ENCODE measurements around the gene RAB28.

Gene RAB28

DNA sequence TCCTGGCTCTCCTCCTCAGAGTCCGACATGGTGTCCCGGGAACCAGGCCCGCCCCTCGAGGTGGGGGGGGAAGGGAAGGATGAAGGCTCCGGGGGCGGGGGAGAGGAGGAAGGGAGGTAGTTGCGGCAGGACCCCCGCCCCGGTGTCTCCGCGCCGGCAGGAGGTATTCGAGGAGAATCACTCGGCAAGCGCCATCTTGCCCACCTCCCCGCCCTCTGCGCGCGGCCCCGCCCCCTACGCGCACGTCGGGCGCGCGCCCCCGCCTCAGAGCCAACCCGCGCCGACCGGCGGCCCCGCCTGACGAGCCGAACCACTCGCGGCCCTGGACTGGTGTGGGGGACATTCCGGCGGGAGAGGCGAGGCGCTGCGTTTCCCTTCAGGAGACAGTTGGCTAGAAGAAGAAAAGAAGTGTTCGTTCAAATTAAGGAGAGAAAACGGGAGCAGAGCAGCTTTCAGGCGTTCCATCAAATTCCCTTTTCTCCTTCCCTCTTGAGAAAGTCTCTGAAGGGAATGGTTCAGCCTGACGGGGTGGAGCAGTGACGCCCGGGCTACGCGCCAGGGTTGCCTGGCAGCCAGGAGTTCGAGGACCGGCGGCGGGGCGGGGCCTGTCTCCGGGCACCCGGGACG lies at the start of gene RAB28:
Gene RAB28 (minus strand): TSS at position 219 of the 627 bp plus-strand sequence.
- peak; percentile 89 for DNase-seq

DNA sequence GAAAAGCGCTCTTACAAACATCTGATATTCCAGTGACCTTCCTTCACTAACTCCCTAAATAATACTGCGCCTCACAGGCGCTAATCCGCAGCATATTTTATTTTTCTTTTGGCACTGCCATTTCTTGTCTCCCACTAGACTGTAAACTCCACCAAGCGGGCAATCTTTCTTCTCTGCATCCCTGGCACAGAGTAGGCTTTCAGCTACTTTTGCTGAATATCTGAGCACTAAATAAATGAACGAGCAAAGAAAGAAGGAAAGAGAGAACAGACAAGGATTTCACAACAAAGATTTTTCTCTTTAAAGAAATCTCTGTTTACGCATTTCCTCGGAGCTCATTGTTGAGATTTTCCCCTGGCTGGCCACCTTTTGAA lies 47.5 kb upstream of the RAB28 start:
- DNase-seq, result no peak

DNA sequence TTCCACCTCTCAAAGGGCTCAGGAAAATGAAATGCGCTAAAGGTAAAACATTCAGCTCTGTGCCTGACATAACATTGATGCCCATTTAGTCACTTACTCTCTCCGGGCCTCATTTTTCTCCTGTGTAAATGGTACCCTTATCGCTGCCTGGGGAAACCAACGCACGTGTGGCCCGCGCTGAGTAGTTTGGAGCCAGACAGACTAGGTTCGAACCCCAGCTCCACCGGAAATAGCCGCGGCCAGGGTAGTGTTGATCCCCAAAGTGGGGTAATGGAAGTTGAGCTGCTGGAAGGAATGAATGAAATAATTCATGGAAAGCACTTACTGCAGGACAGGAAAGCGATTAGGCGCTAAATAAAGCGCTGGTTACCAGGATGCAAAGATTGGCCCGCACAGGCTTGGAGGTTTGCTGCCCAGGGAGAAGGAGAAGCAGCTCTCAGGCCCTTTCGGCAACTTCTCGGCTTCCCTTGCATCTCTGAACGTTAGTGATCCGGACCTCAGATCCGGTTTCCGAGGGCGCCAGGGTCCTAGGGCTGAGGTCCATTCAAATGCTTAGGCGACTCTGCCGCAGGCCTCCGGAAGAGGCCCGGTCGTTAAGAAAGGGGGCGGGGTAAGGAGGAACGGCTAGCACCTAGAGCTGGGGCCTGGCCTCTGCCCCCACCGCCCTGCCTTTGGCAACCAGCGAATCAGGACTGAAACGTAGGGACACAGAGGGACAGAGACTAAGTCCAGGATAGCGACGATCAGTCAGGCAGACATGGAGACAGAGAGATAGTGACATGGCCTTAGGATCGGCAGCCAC lies 46.9 kb upstream of the RAB28 start:
- DNase-seq, result no peak

DNA sequence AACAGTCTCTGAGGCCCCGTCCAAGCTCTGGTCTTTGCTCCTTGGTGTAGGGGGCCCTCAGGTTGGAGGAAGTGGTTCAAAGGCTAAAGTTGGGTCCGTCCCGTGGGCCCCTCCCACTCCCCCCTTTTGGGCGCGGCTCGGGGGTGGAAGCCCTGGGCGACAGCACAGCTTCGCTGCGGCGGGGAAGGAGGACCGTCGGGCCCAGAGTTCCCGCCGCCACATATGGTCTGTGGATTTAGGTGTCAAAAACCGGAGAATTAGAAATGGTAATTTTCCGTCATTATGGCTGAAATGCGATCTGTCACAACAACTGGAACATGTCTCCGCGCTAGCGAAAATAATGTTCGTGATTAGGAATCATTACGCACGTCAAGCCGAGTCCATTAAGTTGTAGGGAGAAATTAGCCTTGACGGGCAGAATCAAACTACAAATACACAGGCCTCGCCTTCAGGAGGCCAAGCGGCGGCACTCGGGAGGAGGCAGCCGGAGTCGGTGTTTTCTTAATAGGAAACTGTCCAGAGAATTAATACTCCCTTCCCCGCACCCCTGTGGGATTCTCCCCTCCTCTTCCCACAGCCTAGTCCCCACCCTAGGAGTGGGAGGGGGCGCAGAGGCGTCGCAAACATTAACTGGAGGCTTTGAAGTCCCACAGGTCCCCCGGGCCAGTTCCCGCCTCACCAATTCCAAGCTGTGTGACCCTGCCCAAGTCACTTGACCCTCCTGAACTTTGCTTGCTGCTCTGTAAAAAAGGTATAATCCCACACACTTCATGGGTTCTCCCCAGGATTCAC lies 45.2 kb upstream of the RAB28 start:
- DNase-seq, result no peak

DNA sequence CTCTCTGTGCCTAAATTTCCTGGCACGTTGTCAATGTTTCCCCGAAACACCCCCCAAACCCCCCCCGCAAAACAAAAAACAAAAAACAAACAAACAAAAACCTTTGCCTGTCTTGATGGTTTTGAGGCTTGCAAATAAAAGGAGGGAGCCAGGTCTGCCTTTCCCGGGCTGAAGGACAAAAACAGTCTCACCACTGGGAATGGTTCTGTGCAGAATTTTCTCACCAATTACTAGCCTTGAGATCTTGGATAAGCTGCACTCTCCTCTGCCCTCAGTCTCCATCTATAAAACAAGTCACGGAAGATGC lies 44.6 kb upstream of the RAB28 start:
- no peak for DNase-seq

DNA sequence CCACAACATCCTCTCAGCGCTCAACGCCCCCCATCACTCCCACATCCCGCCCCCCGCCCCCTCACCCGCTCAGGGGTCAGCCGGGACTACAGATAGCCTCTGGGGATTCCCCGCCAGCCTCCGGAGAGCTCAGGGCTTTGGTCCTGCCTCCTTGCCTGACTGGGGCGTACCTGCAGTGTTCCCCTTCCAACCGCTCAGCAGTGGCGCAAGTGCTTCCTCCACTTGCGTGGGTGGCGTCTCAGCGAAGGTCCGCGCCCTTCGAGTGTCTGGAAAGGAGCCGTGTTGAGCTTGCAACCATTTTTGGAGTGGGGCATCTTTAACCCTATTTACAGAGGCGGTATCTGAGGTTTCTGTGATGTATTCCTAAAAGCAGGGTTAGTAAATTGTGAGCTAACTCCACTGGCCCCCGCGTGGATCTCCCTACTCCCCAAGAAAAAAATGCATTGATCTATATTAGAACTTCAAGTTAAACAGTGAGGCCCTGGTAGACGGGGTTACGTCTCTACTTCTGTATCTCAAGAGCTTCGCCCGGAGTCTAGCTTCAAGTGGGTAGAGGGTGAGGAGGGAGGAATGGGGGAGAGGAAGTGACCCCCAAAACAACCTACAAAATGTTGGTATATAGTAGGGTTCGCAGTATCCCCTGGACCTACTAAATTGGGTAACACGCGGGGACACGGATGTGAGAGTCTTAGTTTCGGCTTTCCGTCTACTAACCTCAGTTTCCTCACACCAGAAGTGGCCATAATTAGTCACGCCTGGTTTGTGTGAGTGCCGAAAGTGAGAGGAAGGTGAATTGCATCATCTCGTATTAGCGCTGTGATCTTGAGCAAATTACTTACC lies 44.1 kb upstream of the RAB28 start:
- DNase-seq, result no peak

DNA sequence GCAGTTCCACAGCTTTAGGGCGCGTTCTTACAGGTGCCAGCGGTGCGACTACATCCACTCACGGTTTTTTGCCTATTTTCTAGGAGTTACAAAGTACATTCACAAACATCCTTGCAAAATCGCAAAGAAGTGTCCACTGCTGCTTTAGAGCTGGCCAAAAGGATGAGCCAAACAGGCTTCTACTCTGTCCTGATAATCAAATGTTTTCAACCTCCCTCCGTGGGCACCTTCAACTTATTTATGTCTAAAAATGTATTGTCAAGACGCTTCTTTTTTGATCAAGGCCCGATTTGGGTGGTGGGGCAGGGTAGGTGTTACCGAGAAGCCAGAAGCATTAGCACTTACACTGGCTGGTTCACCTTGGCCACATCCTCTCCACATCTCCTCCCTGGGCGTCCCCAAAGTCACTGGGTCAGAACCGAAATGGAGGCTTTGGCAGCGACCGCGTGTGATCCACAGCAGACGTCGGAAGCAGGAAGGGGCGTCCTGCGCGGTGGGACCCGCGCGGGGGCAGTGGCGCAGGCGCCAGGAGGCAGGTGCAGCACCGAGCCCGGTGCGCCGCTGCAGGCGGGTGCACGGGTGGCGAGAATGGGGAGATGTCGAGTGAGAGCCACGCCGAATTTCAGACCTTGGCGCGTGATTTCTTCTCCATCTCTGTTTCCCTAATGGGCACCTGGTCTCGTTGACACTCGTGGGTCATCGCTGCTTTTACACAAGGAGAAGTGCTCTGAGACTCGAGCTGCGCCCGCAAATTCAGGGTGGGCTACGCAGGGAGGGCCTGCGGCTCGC lies 43.2 kb upstream of the RAB28 start:
- no peak for DNase-seq

DNA sequence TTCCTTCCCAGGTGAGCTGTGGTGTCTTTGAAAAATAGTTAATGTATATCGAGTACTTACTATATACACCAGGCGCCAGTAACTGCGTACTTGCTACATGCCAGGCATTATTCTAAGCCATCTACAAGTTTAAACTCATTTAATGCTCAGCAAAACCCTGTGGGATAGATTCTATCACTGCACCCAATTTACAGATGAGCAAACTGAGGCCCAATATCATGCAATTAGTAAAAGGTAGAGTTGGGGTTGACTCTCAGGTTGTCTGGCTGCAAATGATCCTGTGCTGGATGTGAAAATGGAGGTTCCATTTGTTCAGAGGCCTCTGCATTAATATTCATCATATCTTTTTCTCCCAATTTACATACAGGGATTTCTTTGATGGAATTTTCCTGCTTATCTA lies 42.5 kb upstream of the RAB28 start:
- DNase-seq, result no peak

DNA sequence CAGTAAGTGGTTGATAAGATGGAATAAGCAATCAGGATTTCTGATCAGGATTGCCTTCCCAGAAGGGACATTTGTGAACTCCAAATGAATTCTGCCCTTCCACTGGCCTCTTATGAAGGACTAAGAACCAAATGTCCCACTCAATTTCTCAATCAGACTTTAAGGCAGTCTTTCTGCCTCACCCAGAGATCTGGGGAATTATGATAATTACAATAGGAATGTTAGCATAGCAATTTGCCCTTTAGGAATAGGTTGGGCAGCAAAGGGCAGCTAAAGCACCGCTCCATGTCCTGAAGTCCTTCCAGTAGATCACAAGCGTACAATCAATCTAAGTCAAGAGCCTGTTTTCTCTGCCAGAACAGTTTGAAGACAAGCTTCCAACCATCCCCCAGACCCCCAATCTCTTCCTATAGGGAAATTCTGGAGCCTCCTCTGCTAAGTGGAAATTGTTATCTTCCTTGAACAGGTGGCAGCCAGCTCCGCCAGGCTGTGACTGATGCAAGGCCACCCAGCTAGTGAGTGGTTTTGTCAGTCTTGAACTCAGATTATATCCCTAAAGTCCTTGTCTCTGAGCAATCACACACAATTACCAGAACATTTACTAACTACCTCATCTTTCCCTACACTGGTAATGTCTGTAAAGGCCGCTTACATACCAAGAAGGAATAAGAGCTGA lies 41.6 kb upstream of the RAB28 start:
- DNase-seq, result no peak

DNA sequence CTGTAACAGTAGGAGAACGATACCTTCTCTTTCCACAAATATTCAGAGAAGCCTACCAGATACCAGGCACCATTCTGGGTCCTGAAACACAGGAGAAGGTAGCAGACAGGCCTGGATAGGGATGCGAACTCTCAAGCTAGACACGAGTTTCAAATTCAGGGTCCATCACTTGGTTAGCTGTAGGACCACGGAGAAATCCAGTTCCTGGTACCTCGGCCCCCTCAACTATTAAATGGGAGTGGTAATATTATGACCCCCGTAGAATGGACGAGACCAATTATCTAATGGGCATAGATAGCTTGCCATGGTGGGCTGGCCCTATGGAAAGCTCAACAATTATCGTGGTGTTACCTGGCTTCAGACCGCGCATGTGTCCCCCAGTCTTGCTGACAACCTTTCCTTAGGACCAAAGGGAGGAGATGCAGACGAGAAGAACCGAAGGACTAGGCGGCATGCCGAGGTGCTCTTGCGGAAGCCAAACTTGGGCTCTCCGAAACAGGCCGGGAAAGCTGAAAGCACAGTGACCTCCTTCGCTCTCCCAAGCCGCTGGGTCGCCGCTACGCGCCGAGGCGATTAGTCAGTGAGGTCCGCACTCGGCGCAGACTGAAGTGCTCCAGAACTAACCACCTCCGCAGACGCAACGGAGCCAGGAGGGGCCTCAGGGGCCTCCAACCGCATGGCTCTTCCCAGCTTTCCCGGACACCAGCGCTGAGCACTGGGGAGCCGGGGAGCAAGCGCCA lies 40.5 kb upstream of the RAB28 start:
- DNase-seq, result no peak

DNA sequence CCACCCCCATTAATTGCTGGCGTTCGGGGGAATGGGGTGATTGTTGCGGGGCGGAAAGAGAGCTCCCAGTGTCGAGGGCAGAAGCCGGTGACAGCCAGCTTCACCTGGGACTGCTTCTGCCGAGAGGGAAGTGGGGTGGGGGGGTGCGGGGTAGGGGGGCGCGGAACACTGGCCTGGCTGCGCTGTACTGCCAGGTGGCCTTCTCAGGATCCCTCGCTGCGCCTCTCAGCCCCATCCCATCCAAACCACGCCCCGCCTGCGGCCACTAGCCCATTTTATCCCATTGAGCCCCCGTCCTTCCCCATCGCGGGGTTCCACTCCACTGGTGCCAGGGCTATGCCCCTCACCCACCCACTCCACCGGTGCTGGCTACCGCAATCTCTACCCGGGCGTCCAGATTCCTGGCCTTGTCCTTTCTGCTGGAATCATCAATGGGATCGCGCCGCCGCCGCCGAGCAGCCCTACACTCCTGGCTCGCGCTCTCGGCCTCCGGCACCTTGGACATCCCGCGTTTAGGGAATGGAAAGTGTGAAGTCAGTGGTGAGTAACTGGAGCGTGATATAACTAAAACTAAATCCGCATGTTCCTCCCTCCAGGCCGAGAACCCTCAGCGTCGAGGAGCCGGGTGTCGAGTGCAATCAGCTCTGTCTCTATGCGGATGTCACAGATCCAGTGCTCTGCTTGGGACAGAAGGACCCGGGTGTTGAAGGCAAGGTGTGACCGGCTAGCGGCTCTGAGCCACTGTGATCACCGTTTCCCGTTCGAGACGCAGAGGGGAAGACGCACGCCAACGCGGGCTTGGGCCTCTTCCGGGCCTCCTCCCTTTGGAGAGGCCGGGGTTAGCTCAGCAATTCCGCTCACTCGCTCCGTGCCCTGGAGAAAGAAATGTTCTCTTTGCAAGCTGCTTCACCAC lies 39.7 kb upstream of the RAB28 start:
- no peak for DNase-seq

DNA sequence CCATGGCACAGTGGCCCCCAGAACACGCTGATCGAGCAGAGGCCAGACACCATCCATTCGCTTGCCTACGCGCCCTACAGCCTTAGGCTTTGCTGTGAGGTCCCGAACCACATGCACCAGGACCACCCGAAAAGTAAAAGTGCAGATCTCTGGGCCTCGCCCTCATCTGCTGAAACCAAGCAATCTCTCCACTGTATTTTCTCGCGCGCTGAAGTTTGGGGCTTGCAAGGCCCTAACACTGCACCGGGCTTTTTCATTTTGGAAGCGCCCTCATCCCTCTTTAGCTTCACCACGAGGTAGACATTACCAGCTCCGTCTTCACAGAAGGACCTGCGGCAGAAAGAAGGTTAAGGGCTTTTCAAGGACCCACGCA lies 39.0 kb upstream of the RAB28 start:
- no peak for DNase-seq

DNA sequence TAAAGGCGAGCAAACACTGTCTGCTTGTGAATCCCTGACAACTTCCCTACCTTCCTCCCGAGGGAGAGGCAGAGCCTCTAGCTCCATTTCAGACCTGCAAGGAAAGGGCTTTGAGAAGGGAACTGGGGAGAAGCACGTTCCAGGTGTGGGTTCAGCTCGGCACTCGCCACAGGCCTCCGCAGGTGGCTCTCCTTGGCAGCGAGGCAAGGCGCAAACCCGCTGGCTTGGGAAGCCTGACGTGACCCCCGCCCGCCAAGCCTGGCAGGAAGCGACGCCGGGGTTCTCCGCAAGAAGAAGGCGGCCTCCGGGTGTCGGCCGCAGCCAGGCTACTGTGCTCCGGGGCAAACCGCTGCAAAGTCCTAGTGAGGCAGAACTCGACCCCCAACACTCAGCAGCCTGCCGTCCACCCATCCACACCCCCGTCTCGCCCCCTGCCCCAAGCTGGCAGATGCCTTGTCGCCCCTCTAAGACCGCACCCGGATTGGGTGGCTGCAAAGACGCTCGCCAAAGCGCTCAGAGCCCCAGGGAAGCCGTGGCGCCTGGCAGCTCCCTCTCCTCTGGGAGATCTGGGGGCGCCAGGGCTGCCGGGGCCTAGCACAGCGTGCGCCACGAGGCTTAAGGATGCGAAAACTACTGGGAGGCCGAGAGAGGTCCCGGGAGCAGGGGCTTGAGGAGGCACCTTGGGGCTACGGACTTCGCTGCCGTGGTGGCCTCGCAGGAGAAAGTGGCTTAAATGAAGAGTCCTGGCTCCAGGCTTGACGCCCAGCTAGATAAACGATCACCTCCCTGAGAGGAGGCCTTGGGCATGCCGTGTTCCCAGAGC lies 38.4 kb upstream of the RAB28 start:
- no peak for DNase-seq

DNA sequence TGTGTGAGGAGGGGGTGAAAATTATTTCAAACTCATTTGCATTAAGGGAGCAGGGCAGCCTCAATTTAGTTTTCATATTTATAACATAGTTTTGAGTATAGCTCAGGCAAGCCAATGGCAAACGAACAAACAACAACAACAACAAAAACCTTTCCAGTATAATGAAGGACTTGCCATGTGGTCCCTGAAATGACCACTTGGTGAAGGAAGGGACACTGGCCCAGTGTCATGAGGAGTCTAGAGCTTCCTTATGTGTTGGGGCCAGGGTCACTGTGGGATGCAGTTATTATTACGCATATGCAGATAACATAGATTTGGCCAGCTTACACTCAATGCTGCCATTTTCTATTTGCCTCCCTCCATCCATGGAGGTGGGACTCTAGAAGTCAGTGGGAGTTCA lies 36.9 kb upstream of the RAB28 start:
- DNase-seq, result no peak

DNA sequence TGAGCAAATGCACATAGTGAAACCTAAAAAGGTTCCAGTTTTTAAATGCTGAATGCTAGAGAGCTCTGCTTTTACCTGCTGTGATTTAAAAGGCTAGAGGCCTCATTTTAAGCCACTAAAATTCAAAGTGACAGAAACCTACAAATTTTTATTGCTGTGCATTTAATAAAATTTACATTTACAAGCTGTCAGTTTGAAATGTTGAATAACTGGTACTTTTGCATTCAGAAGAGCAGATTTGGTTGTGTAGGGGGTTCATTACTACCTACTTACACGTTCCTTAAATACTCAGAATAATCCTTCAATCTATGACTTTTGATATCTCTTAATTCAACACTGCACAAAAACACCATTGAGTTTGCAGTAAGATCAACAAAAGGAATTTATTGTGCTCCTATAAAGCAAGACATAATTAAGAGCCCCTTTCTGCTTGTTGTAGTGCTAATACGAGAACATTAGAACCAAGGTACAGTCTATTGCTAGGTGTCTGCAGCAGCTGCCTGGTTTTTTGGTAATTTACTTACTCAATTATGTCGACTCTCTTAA lies 32.2 kb upstream of the RAB28 start:
- DNase-seq, result no peak

DNA sequence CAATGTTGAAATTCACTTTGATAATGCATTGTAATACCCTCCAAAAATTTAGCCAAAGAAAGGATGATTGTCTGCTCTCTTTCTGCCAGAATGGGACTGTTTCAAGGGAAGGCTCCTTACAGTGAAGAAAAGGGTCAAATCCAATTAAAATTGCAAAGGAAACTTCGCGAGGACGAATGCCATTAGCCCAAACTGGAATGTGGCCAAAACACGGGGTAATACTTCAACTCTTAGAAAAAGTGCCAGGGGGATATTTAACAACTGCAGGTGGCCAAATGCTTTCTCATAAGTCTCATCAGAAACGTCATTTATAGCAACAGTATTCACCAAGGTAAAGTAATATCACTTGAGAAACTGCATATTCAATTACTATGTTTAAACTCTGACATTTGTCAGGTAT lies 31.1 kb upstream of the RAB28 start:
- no peak for DNase-seq

DNA sequence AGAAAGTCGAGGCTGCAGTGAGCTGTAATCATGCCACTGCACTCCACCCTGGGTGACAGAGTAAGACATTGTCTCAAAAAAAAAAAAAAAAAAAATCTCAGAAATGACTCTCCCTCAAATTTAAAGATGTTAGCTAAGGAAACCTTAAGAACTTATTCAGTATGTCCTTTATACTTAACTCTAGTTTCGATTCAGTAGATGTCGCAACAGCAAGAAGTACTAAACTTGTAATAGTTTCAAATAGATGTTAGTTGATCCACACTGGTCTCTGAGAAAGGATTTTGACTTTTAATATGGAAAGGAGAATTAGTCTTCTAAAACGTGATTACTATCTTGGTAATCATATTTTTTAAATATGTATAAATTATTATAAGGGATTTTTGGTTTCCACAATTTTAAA lies 30.6 kb upstream of the RAB28 start:
- DNase-seq, result no peak

DNA sequence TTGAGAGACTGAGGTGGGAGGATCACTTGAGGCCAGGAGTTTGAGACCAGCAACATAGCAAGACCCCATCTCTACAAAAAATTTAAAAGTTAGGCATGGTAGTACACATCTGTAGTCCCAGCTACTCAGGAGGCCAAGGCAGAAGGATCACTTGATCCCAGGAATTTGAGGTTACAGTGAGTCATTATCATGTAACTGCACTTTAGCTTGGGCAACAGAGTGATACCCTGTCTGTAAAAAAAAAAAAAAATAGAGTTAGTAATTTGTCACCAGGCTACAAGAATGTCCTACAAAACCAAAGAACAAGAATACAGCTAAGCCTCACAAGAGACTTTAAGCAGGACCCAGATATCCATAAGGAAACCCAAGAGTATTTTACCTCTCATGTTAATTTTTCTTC lies 27.0 kb upstream of the RAB28 start:
- no peak for DNase-seq

DNA sequence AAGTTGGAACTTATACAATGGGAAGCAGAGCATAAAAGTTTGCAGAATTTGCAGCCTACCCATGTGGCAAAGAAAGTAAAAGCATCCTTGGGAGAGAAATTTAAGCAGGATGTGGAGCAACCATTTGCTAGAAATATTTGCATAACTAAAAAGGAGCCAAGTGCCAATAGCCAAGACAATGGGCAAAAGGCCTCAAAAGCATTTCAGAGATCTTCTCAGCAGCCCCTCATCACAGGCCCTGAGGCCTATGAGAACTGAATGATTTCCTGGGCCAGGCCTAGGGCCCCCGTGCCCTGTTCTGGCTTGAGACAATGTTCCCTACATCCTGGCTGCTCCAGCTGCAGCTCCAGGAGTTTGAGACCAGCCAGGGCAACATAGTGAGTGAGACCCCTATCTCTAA lies 25.3 kb upstream of the RAB28 start:
- DNase-seq, result no peak

All from activated CD4-positive, alpha-beta T cell treated with anti-CD3 and anti-CD28 coated beads for 1 hour (primary cell).